Endothelial cell of umbilical vein (primary cell): ENCODE data around the gene DPY19L2. TPM values are rescaled to one million over a fixed set of nuclear protein-coding genes. Genes with fewer than 3 reads are reported as not detected.
"Not testable (repeated sequence)": the region's sequence is repeated elsewhere in the genome, so short reads cannot be mapped to it uniquely, and the experiment has no call there.

Source experiments
- BruUV-seq: library from RNA; stranded (reverse); fragments of 400-500 nt; replicated peaks from 2 replicates; lab custom pipeline; 2021; lab: Mats Ljungman, UMichigan
- CTCF ChIA-PET: fragments of 300-600, 350-600 bp; sonication (Branson Sonifier 250); formaldehyde crosslinking; loops from one replicate; lab custom pipeline; 2021; ENCODE audit warnings: antibody characterized with exemption, inconsistent platforms; lab: Charles Lee
- POLR2A ChIA-PET: fragments of 300-600, 350-600 bp; sonication (Branson Sonifier 250); formaldehyde crosslinking; loops from one replicate; lab custom pipeline; 2021; ENCODE audit warnings: antibody characterized with exemption, inconsistent platforms; lab: Charles Lee
- DNase-seq: peaks from one replicate; pipeline ENCODE4 v3.0.0-alpha.2; 2011; ENCODE audit warnings: low read depth, low spot score
- FAIRE-seq: peaks from 2 replicates; lab custom pipeline; 2011; peaks lifted over from hg19 to GRCh38; lab: Jason Lieb, UNC
- H2AFZ ChIP-seq: 2 replicates; pipeline ENCODE4 v1.6.0; 2012; ENCODE audit warnings: low read depth, low read length, control low read depth, inconsistent platforms
- H3K27ac ChIP-seq: 2 replicates; pipeline ENCODE4 v1.5.1; 2011; ENCODE audit warnings: low read depth, mild to moderate bottlenecking, control low read depth, low read length, moderate library complexity; ENCODE audit not compliant: insufficient read depth
- H3K27me3 ChIP-seq, 2 experiments: 2 replicates each; pipeline versions ENCODE4 v1.6.0 to v1.6.1; 2011; ENCODE audit warnings: low read length in 2 of 2, mixed read lengths in 1 of 2; ENCODE audit not compliant: control insufficient read depth in 2 of 2, insufficient read depth in 2 of 2
- H3K36me3 ChIP-seq, 2 experiments: 2 replicates in 1 of 2; 3 replicates in 1 of 2; pipeline ENCODE4 v1.5.1; 2011; ENCODE audit warnings: low read length in 2 of 2, mild to moderate bottlenecking in 1 of 2, moderate library complexity in 1 of 2; ENCODE audit not compliant: control insufficient read depth in 2 of 2, insufficient read depth in 2 of 2; ENCODE audit errors: extremely low read depth in 1 of 2
- H3K4me1 ChIP-seq: 3 replicates; pipeline ENCODE4 v1.5.1; 2011; ENCODE audit warnings: mild to moderate bottlenecking, low read length; ENCODE audit not compliant: control insufficient read depth, insufficient read depth; ENCODE audit errors: extremely low read depth
- H3K4me2 ChIP-seq: 2 replicates; pipeline ENCODE4 v1.6.1; 2011; ENCODE audit warnings: low read length, control low read depth, mixed read lengths; ENCODE audit not compliant: insufficient read depth
- H3K4me3 ChIP-seq, 3 experiments: fragments of 200-600 bp in 1 of 3; sonication (generic), shearing (Covaris generic) in 1 of 3; replicated peaks in 1 of 3; 2 replicates each; pipeline ENCODE4 v1.5.1; 2011 to 2016; ENCODE audit warnings: control low read depth in 3 of 3, low read length in 3 of 3, mild to moderate bottlenecking in 2 of 3, inconsistent platforms in 1 of 3, low read depth in 1 of 3, moderate library complexity in 1 of 3; ENCODE audit not compliant: insufficient read depth in 1 of 3
- H3K79me2 ChIP-seq: 2 replicates; pipeline ENCODE4 v1.6.0; 2012; ENCODE audit warnings: low read length, inconsistent platforms; ENCODE audit not compliant: control insufficient read depth, insufficient read depth
- H3K9ac ChIP-seq: replicated peaks from 2 replicates; pipeline ENCODE3; 2011; ENCODE audit warnings: low read length, control low read depth; ENCODE audit not compliant: insufficient read depth; ENCODE audit errors: extremely low read depth
- H3K9me1 ChIP-seq: replicated peaks from 3 replicates; pipeline ENCODE4 v1.6.0; 2011; ENCODE audit warnings: mild to moderate bottlenecking, low read length; ENCODE audit not compliant: control insufficient read depth, insufficient read depth; ENCODE audit errors: extremely low read depth
- H3K9me3 ChIP-seq: replicated peaks from 2 replicates; pipeline ENCODE4 v1.5.1; 2012; ENCODE audit warnings: low read length, inconsistent platforms; ENCODE audit not compliant: control insufficient read depth, insufficient read depth
- H4K20me1 ChIP-seq: replicated peaks from 2 replicates; pipeline ENCODE3; 2011; ENCODE audit warnings: mild to moderate bottlenecking, low read length; ENCODE audit not compliant: control insufficient read depth, insufficient read depth; ENCODE audit errors: extremely low read depth
- dilution Hi-C: fragments of 300-500 bp; cut with MboI; formaldehyde crosslinking; loops from one replicate; pipeline ENCODE4 v1.15.0; 2019; ENCODE audit warnings: low sequenced_read_pairs; ENCODE audit not compliant: extremely low pct_ligation_motif_present
- intact Hi-C: fragments of 100-400 bp; cut with micrococcal nuclease; formaldehyde crosslinking; loops from one replicate; pipeline ENCODE4 v1.10.0; 2022
- polyA plus RNA-seq, 4 experiments: library from polyadenylated mRNA; depleted of rRNA in 3 of 4; stranded (reverse) in 3 of 4; unstranded in 1 of 4; fragments of >200 nt; gene quantifications; 2 replicates each; pipeline versions ENCODE4 v1.2.1 to v1.2.3, GENCODE V29; 2011 to 2012; ENCODE audit warnings: missing spikeins in 1 of 4
- total RNA-seq: library from RNA; stranded (reverse); gene quantifications from 2 replicates; pipeline ENCODE4 v1.2.3, GENCODE V29; 2021

DPY19L2 gene
- total and polyA plus RNA-seq, 2 donors (not counting 3 experiments of a cell fraction or from before 2014, with no cell fraction given): 0.59 to 1.6 TPM

GRCh38 chr12:63690837-63691236 lies 22.5 kb upstream of the DPY19L2 start:
- FAIRE-seq, H3K36me3 ChIP-seq, H3K4me2 ChIP-seq, DNase-seq, CTCF ChIA-PET, intact Hi-C loops, H3K9me3 ChIP-seq, H3K79me2 ChIP-seq, H3K4me3 ChIP-seq, dilution Hi-C loops, POLR2A ChIA-PET, H3K4me1 ChIP-seq, H2AFZ ChIP-seq, H3K27me3 ChIP-seq, H3K27ac ChIP-seq, H3K9ac ChIP-seq, BruUV-seq, H4K20me1 ChIP-seq, H3K9me1 ChIP-seq: not testable (repeated sequence)

GRCh38 chr12:63689141-63689540 lies 20.8 kb upstream of the DPY19L2 start:
- H3K27ac ChIP-seq, H3K4me3 ChIP-seq, H3K9me1 ChIP-seq, CTCF ChIA-PET, FAIRE-seq, POLR2A ChIA-PET, H3K79me2 ChIP-seq, H3K9ac ChIP-seq, DNase-seq, dilution Hi-C loops, H3K4me2 ChIP-seq, H4K20me1 ChIP-seq, H3K36me3 ChIP-seq, H3K4me1 ChIP-seq, H3K9me3 ChIP-seq, H3K27me3 ChIP-seq, intact Hi-C loops, BruUV-seq, H2AFZ ChIP-seq: not testable (repeated sequence)

- H3K4me2 ChIP-seq, FAIRE-seq, DNase-seq, H4K20me1 ChIP-seq, POLR2A ChIA-PET, intact Hi-C loops, H2AFZ ChIP-seq, dilution Hi-C loops, H3K9me1 ChIP-seq, H3K4me3 ChIP-seq, H3K4me1 ChIP-seq, H3K79me2 ChIP-seq, H3K27ac ChIP-seq, H3K36me3 ChIP-seq, CTCF ChIA-PET, H3K9me3 ChIP-seq, BruUV-seq, H3K9ac ChIP-seq, H3K27me3 ChIP-seq: not testable (repeated sequence)
Observed at GRCh38 chr12:63686623-63687022, 18.3 kb upstream of the DPY19L2 start.

GRCh38 chr12:63685789-63686188 lies 17.5 kb upstream of the DPY19L2 start:
- H3K27ac ChIP-seq, H3K9me3 ChIP-seq, H3K27me3 ChIP-seq, H3K79me2 ChIP-seq, H2AFZ ChIP-seq, H3K36me3 ChIP-seq, intact Hi-C loops, H3K4me3 ChIP-seq, CTCF ChIA-PET, DNase-seq, FAIRE-seq, BruUV-seq, H3K9me1 ChIP-seq, POLR2A ChIA-PET, H3K9ac ChIP-seq, dilution Hi-C loops, H3K4me1 ChIP-seq, H4K20me1 ChIP-seq, H3K4me2 ChIP-seq: not testable (repeated sequence)
